Activated CD4-positive, alpha-beta T cell treated with anti-CD3 and anti-CD28 coated beads, Interleukin-2, amount 50 U/mL, for 24 hours (primary cell): ENCODE data around the gene SH3BP5L.
"Not testable (repeated sequence)": the region's sequence is repeated elsewhere in the genome, so short reads cannot be mapped to it uniquely, and the experiment has no call there.

ENCODE experiments used
- DNase-seq, 2 donors: peaks; one replicate each; pipeline ENCODE4 v3.0.0-alpha.2; 2020; ENCODE audit warnings: low read depth in 1 of 2, low spot score in 1 of 2

SH3BP5L gene

GRCh38 chr1:248830718-248831017 lies 5.0 kb upstream of the SH3BP5L start:
- DNase-seq = not testable (repeated sequence)

- no peak for DNase-seq
These were observed 3.1 kb upstream of the SH3BP5L start for GRCh38 chr1:248828845-248829244.

GRCh38 chr1:248825573-248825908 lies 174 bp downstream of the SH3BP5L start:
- no peak for DNase-seq

GRCh38 chr1:248825136-248825535 lies 579 bp downstream of the SH3BP5L start:
- DNase-seq = no peak

GRCh38 chr1:248824701-248825100 lies 1.0 kb downstream of the SH3BP5L start:
- DNase-seq = no peak

- DNase-seq = no peak
These were observed 1.4 kb downstream of the SH3BP5L start for GRCh38 chr1:248824301-248824700.

- no peak for DNase-seq
These were observed 2.2 kb downstream of the SH3BP5L start for GRCh38 chr1:248823517-248824001.

GRCh38 chr1:248822148-248823032 lies 3.3 kb downstream of the SH3BP5L start:
- no peak for DNase-seq

GRCh38 chr1:248821641-248822040 lies 4.1 kb downstream of the SH3BP5L start:
- no peak for DNase-seq

- no peak for DNase-seq
These were observed 4.6 kb downstream of the SH3BP5L start for GRCh38 chr1:248821101-248821500.

GRCh38 chr1:248820041-248820585 lies 5.6 kb downstream of the SH3BP5L start:
- DNase-seq = no peak

- DNase-seq = no peak
These were observed 7.0 kb downstream of the SH3BP5L start for GRCh38 chr1:248818505-248819374.

- no peak for DNase-seq
These were observed 8.7 kb downstream of the SH3BP5L start for GRCh38 chr1:248817065-248817464.

GRCh38 chr1:248816042-248816851 lies 9.5 kb downstream of the SH3BP5L start:
- no peak for DNase-seq

- DNase-seq = no peak
These were observed 10.2 kb downstream of the SH3BP5L start for GRCh38 chr1:248815407-248816034.

GRCh38 chr1:248814351-248814750 lies 11.4 kb downstream of the SH3BP5L start:
- no peak for DNase-seq

GRCh38 chr1:248813546-248813945 lies 12.2 kb downstream of the SH3BP5L start:
- no peak for DNase-seq

- no peak for DNase-seq
These were observed 12.8 kb downstream of the SH3BP5L start for GRCh38 chr1:248812736-248813425.

GRCh38 chr1:248811514-248812490 lies 13.9 kb downstream of the SH3BP5L start:
- no peak for DNase-seq
